GM21526 (cell line): ENCODE data around the gene HNRNPH3.
"Not testable (repeated sequence)": the region's sequence is repeated elsewhere in the genome, so short reads cannot be mapped to it uniquely, and the experiment has no call there.

Source experiments
- ATAC-seq: cut with Tn5 transposase; IDR thresholded peaks from one replicate; pipeline ENCODE4 v1.9.1; 2021; ENCODE audit warnings: moderate library complexity; ENCODE audit not compliant: unreplicated experiment, low FRiP score

The HNRNPH3 gene

DNA sequence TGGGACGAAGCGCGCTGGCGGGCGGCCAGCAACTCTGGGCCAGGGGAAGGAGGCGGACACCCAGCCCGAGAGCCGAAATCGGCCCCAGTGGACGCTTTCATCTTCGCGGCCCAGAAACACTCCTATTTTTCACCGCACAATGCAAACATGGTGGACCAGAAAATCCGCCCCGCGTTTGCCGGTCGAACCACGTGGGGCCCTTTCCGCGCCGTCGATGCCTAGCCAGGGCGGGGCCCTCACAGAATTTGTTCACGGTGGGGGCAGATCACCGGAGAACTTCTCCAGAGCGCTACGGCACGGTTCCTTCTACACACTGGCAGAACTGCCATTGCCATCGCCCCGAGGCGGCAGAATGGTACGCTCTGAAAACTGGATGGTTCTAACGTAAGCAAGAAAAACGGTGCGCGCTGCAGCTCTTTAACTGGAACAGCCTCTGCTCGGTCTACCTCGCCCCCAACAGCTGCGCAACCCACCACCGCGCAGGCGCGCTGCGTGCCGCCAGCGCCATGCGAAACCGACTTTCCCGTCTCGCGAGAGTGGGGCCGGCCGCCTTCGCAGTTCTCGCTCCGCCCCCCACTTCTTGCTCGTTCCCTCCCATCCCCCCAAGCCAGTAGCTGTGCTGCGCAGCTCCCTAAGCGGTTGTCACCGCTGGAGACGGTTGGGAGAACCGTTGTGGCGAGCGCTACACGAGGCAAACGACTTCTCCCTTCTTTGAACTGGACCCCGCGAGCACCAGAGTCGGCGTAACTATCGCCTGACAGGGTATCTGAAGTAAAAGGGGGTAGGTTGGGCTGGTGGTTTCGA lies at the start of gene HNRNPH3:
Gene HNRNPH3 (plus strand): TSS at position 610 of the 804 bp plus-strand sequence. CDS start 5,158 bp downstream, outside the sequence.
- ATAC-seq: peak; percentile 80

DNA sequence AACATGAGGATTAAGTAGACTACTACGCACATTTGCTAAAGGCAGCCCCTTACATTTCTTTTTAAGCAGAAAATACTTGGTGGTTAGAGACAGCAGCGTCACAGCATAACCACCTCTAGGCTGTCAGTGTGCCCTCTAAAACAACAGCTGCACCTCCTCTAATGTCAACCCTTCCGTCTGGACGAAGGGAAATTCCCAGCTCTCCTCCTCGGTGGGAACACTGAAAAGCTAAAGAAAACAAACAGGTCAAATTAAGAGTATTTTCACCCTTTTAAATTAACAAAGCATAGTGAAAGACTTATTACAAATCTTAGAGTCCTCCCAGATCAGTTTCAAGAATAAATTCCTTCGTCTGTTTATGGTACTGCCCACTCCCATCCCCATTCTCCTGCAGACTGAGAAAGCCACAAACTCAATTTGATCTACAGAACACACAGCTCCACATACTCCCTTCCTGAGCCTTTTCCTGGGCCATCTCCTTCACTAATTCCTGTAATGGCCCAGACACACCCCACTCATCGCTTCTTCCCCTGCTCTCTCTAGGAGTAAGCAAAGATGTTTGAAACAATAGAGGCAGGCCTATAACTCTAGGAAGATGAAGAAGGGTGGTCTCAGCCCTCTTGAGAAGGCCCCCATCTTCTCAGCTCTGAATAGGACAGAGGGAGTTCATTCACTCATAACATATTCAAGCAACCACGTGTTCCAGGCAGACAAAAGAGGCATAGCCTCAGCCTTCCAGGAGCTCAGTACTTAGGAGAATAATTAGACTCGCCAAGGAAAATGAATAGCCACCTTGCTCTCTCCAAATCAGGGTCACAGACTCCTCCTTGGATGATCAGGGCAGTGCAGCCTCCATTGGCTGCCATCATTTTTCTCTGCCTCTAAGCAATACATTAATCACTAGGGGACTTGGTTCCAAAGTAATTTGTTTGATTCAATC lies 47.5 kb upstream of the HNRNPH3 start:
- no peak for ATAC-seq

DNA sequence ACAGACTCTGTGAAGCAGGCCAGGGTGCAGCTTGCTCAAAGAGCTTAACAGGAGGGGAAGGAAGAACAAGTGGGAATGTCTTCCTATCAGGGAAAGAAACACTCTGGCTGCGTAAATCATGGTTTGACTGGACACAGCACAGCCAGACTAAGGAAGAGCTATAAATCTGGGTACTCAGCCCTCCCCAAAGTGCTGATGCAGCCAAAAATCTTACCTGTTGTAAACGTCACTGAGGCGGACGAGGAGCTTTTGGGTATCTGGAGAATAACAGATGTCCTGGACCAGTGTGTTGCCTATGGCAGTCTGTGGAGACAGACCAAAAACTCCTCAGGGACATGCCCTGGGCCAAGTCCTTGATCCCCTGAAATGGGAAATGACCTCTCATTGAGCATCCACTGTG lies 43.1 kb upstream of the HNRNPH3 start:
- ATAC-seq: no peak

DNA sequence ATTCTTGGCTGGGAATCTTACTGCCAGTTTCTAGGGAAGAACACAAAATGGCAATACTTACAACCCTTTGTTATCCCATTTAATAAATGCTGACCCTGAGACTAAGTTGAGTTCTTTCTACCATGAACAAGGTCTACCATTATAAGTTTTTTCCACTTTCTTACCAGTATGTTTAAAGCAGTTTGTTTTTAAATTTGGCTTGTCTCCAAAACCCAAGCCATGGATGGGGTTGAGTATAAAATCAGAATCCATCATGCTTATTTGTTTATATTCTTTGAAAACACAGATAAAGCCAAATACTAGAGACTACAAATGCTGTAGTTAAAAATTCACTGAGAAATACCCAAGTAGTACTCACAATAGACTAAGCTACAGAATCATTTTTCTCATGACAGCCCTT lies 41.1 kb upstream of the HNRNPH3 start:
- ATAC-seq: no peak

GRCh38 chr10:68296843-68297663 lies 34.8 kb upstream of the HNRNPH3 start:
- no peak for ATAC-seq

- ATAC-seq: no peak
These were observed 30.6 kb upstream of the HNRNPH3 start for GRCh38 chr10:68301301-68301700.

- ATAC-seq: no peak
These were observed 29.9 kb upstream of the HNRNPH3 start for GRCh38 chr10:68301790-68302502.

DNA sequence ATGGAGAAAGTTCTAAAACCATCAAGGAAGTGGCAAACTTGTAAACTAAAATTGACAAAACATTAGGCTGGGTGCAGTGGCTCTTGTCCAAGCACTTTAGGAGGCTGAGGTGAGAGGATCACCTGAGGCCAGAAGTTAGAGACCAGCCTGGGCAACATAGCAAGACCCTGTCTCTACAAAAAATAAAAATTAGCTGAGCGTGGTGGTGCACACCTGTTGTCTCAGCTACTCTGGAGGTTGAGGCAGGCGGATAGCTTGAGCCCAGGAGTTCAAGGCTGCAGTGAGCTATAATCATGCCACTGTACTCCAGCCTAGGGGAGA lies 29.4 kb upstream of the HNRNPH3 start:
- ATAC-seq: no peak

GRCh38 chr10:68302871-68303270 lies 29.0 kb upstream of the HNRNPH3 start:
- ATAC-seq: no peak

DNA sequence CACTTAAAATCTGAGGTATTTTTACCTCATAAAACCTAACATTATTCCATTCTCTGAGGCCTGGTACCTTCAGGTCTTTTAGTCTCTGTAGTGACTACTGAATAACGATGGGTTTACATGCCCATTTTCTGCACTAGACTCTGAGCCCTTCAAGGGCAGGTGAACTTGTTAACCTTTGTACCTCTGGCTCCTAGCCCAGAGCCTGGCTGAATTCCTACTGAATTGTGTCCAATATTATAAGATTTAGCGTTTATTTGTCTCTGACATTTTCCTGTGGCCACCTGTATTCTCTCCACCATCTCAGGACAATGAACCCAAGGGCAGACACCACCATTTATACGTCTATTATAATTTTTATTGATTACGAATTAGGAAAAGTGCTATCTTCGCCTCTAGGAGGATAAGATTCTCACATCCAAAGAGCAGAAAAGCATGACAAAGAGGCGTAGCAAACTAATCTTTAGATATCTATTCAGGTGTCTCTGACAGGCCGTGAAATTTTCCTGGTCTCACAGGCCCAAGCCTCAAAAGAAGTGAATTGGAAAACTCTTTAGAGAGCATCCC lies 27.9 kb upstream of the HNRNPH3 start:
- ATAC-seq: no peak

GRCh38 chr10:68305854-68306253 lies 26.0 kb upstream of the HNRNPH3 start:
- no peak for ATAC-seq

DNA sequence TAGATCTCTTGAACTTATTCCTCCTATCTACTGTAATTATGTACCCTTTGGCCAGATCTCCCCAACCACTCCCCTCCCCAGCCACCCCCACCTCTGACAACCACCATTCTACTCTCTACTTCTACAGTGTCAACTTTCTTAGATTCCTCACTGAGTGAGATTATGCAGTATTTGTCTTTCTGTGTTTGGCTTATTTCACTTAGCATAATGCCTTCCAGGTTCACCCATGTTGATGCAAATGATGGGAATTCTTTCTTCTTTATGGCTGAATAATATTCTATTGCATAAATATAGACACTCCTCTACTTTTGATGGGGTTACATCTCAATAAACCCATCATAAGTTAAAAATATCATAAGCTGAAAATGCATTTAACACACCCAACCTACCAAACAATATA lies 21.3 kb upstream of the HNRNPH3 start:
- no peak for ATAC-seq

DNA sequence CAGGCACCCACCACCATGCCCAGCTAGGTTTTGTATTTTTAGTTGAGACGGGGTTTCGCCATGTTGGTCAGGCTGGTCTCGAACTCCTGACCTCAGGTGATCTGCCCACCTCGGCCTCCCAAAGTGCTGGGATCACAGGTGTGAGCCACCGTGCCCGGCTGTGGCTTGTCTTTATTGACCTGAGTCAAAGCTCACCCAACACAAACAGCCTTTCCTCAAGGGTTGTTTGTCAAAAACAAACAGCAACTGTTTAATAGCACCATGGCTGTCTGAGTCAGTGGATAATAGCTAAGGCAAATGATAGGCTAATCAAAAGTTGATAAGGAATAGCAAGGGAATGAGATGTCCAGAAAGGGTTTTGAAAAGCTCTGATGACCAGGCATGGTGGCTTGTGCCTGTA lies 16.9 kb upstream of the HNRNPH3 start:
- not testable (repeated sequence) for ATAC-seq

DNA sequence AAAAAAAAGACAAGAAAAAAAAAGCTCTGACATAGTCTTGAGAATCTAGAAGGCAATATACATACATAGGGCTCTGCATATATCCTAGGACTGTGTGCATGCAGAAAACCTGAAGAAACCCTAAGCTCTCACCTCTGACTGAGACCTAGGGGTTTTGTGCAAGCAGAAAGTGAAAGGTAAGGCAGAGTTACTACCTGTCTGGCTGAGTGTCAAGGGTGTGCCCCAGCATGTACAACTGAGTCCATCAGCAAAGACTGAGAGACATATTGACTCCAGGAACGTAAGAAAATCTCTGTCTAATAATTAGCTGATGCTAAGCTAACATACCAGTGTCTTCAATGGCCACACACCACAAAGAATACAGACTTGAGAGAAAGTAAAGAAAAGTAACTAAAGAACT lies 16.3 kb upstream of the HNRNPH3 start:
- no peak for ATAC-seq

GRCh38 chr10:68318331-68319059 lies 13.4 kb upstream of the HNRNPH3 start:
- no peak for ATAC-seq

DNA sequence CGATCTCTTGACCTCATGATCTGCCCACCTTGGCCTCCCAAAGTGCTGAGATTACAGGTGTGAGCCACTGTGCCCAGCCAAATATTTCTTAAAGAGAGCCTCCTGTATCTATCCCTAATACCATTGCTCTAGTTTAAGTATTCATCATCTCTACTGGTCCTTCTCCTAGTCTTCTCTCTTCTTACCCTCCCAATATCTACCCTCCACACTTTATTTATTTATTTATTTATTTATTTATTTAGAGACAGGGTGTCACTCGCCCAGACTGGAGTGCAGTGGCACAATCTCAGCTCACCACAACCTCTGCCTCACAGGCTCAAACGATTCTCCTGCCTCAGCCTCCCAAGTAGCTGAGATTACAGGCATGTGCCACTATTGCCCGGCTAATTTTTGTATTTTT lies 7.5 kb upstream of the HNRNPH3 start:
- ATAC-seq: not testable (repeated sequence)

- no peak for ATAC-seq
These were observed 3.7 kb upstream of the HNRNPH3 start for GRCh38 chr10:68327889-68328786.

DNA sequence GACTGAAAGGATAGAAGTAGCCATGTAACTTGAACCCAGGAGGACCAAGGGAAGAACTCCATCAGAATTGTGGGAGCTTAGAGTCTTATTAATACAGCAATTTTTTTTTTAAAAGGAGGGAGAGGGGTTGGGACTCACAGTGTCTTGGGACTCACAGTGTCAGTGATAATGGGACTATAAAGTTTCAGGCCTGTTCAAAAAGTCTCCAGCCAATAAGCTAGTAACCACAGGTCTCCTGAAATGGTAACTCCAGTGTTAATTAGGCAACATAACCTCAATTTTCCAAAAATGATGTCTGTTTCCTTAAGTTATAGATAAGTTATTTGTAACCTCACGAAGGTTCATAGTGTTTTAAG lies 2.4 kb upstream of the HNRNPH3 start:
- no peak for ATAC-seq
